Measurements from ENCODE around the gene DEAF1. TPM values are rescaled to one million over a fixed set of nuclear protein-coding genes. Genes with fewer than 3 reads are reported as not detected.

Gene DEAF1
- total and polyA plus RNA-seq, 3 experiments from 2014 or later = 36.3 to 54.6 (median 52.1) TPM

GRCh38 chr11:729492-730074, 34.6 kb upstream of the DEAF1 start:
- H3K9me3 Mint-ChIP-seq = no peaks in the 10 kb centered on the region
- no peaks in the 10 kb centered on the region for H3K36me3 Mint-ChIP-seq
- H3K36me3 ChIP-seq (ENCODE audit: insufficient read depth, low read length) = no peaks in the 10 kb centered on the region
- no peaks in the 10 kb centered on the region for H3K9me3 ChIP-seq (ENCODE audit: low read length)
- ChIA-PET POLR2A (no interaction called here), CTCF (interaction anchor here (2.7 kb wide), 1 partner anchor 9 kb away, joined by 9 read pairs; no protein-coding TSS in a partner anchor)
- H3K27me3 ChIP-seq (ENCODE audit: insufficient read depth, low read length, poor library complexity, severe bottlenecking) = no peaks in the 10 kb centered on the region
- H3K4me1 ChIP-seq (ENCODE audit: insufficient read depth, low read length) = peaks cover 16% of the 10 kb centered on the region
- no peak for DNase-seq
- H3K27me3 Mint-ChIP-seq = no peaks in the 10 kb centered on the region
- no peak overlapping the region for H3K27ac Mint-ChIP-seq
- H3K4me3 ChIP-seq (ENCODE audit: low read length) = no peak overlapping the region
- peak overlapping the region in 1 of 7 donors; percentile 37 for H3K4me3 Mint-ChIP-seq
- H3K27ac ChIP-seq (ENCODE audit: low read depth, low read length) = no peak overlapping the region
- peaks cover 0 to 10% (median 0%) of the 10 kb centered on the region in 3 donors for H3K4me1 Mint-ChIP-seq

- Histone ChIP-seq H3K4me1 (ENCODE audit: insufficient read depth, low read length) (peaks cover 16% of the 10 kb centered on the region), H3K27me3 (ENCODE audit: insufficient read depth, low read length, poor library complexity, severe bottlenecking) (no peaks in the 10 kb centered on the region), H3K4me3 (ENCODE audit: low read length) (no peak overlapping the region), H3K27ac (ENCODE audit: low read depth, low read length) (no peak overlapping the region), H3K9me3 (ENCODE audit: low read length) (no peaks in the 10 kb centered on the region), H3K36me3 (ENCODE audit: insufficient read depth, low read length) (no peaks in the 10 kb centered on the region)
- H3K36me3 Mint-ChIP-seq = no peaks in the 10 kb centered on the region
- peaks cover 0 to 10% (median 0%) of the 10 kb centered on the region in 3 donors for H3K4me1 Mint-ChIP-seq
- H3K27ac Mint-ChIP-seq = no peak overlapping the region
- CTCF ChIA-PET = interaction anchor here (1.5 to 2.7 kb wide), 3 partner anchors 9 to 62 kb away, joined by 4 to 9 read pairs (median 4); no protein-coding TSS in a partner anchor
- POLR2A ChIA-PET = no interaction called here
- no peaks in the 10 kb centered on the region for H3K27me3 Mint-ChIP-seq
- H3K9me3 Mint-ChIP-seq = no peaks in the 10 kb centered on the region
- no peak overlapping the region for H3K4me3 Mint-ChIP-seq
- DNase-seq = no peak
These were observed 34.0 kb upstream of the DEAF1 start for GRCh38 chr11:728901-729491.

GRCh38 chr11:727859-728748, 33.1 kb upstream of the DEAF1 start:
- POLR2A ChIA-PET = interaction anchor here (1.2 kb wide), 1 partner anchor 192 kb away, joined by 3 read pairs; no protein-coding TSS in a partner anchor
- Mint-ChIP-seq H3K9me3 (no peaks in the 10 kb centered on the region), H3K27me3 (peaks cover 1 to 3% of the 10 kb centered on the region in 2 donors), H3K4me1 (peaks cover 4 to 15% (median 5%) of the 10 kb centered on the region in 3 donors), H3K27ac (no peak overlapping the region), H3K4me3 (peak overlapping the region in 1 of 7 donors; percentile 32), H3K36me3 (no peaks in the 10 kb centered on the region)
- no peaks in the 10 kb centered on the region for H3K36me3 ChIP-seq (ENCODE audit: insufficient read depth, low read length)
- H3K27me3 ChIP-seq (ENCODE audit: insufficient read depth, low read length, poor library complexity, severe bottlenecking) = no peaks in the 10 kb centered on the region
- peaks cover 18% of the 10 kb centered on the region for H3K4me1 ChIP-seq (ENCODE audit: insufficient read depth, low read length)
- CTCF ChIA-PET = interaction anchor here (0.7 to 7.4 kb wide), 9 partner anchors 10 to 174 kb away, joined by 3 to 69 read pairs (median 4); partner anchors contain the start of genes DEAF1 and TMEM80
- peak overlapping the region; percentile 2 for H3K27ac ChIP-seq (ENCODE audit: low read depth, low read length)
- peak; percentile 75 to 85 (median 76) for DNase-seq
- no peaks in the 10 kb centered on the region for H3K9me3 ChIP-seq (ENCODE audit: low read length)
- no peak overlapping the region for H3K4me3 ChIP-seq (ENCODE audit: low read length)

- peak overlapping the region in 2 of 7 donors; percentile 34 to 72 for H3K4me3 Mint-ChIP-seq
- H3K27ac Mint-ChIP-seq = no peak overlapping the region
- Histone ChIP-seq H3K4me1 (ENCODE audit: insufficient read depth, low read length) (peaks cover 23% of the 10 kb centered on the region), H3K4me3 (ENCODE audit: low read length) (no peak overlapping the region), H3K9me3 (ENCODE audit: low read length) (no peaks in the 10 kb centered on the region), H3K27me3 (ENCODE audit: insufficient read depth, low read length, poor library complexity, severe bottlenecking) (peaks cover 3% of the 10 kb centered on the region), H3K36me3 (ENCODE audit: insufficient read depth, low read length) (no peaks in the 10 kb centered on the region), H3K27ac (ENCODE audit: low read depth, low read length) (peak overlapping the region; percentile 2)
- H3K9me3 Mint-ChIP-seq = no peaks in the 10 kb centered on the region
- POLR2A ChIA-PET = interaction anchor here (1.2 to 1.8 kb wide), 2 partner anchors 32 to 191 kb away, joined by 3 to 10 read pairs; partner anchors contain the start of genes DEAF1 and TMEM80
- H3K27me3 Mint-ChIP-seq = peaks cover 3 to 4% of the 10 kb centered on the region in 2 donors
- CTCF ChIA-PET = interaction anchor here (0.6 to 7.4 kb wide), 13 partner anchors 9 to 173 kb away, joined by 3 to 69 read pairs (median 4); partner anchors contain the start of genes DEAF1, LMNTD2, RASSF7 and TALDO1
- no peaks in the 10 kb centered on the region for H3K36me3 Mint-ChIP-seq
- DNase-seq = no peak
- peaks cover 5 to 17% (median 7%) of the 10 kb centered on the region in 3 donors for H3K4me1 Mint-ChIP-seq
These were observed 32.3 kb upstream of the DEAF1 start for GRCh38 chr11:727281-727701.

GRCh38 chr11:726278-727220, 31.5 kb upstream of the DEAF1 start:
- Histone ChIP-seq H3K4me1 (ENCODE audit: insufficient read depth, low read length) (peaks cover 30% of the 10 kb centered on the region), H3K36me3 (ENCODE audit: insufficient read depth, low read length) (no peaks in the 10 kb centered on the region), H3K4me3 (ENCODE audit: low read length) (peak overlapping the region; percentile 41), H3K27ac (ENCODE audit: low read depth, low read length) (no peak overlapping the region), H3K27me3 (ENCODE audit: insufficient read depth, low read length, poor library complexity, severe bottlenecking) (peaks cover 9% of the 10 kb centered on the region), H3K9me3 (ENCODE audit: low read length) (no peaks in the 10 kb centered on the region)
- H3K36me3 Mint-ChIP-seq = no peaks in the 10 kb centered on the region
- H3K9me3 Mint-ChIP-seq = no peaks in the 10 kb centered on the region
- peaks cover 5 to 24% (median 7%) of the 10 kb centered on the region in 3 donors for H3K4me1 Mint-ChIP-seq
- CTCF ChIA-PET = interaction anchor here (0.6 to 7.4 kb wide), 20 partner anchors 10 to 191 kb away, joined by 3 to 69 read pairs (median 4); partner anchors contain the start of genes DEAF1, HRAS, LMNTD2 and RASSF7
- peak overlapping the region; percentile 61 to 87 (median 69) for H3K4me3 Mint-ChIP-seq
- POLR2A ChIA-PET = interaction anchor here (0.5 to 2.9 kb wide), 17 partner anchors 21 to 194 kb away, joined by 3 to 13 read pairs (median 3); partner anchors contain the start of genes DEAF1, EPS8L2, IRF7 and PHRF1
- peak; percentile 33 to 73 (median 47) for DNase-seq
- peaks cover 6 to 8% of the 10 kb centered on the region in 2 donors for H3K27me3 Mint-ChIP-seq
- peak overlapping the region in 3 of 8 donors; percentile 43 to 55 (median 51) for H3K27ac Mint-ChIP-seq

- CTCF ChIA-PET = interaction anchor here (0.8 to 7.4 kb wide), 15 partner anchors 11 to 190 kb away, joined by 3 to 69 read pairs (median 4); partner anchors contain the start of genes DEAF1, HRAS, LMNTD2 and RASSF7
- H3K27ac Mint-ChIP-seq = peak overlapping the region in 1 of 8 donors; percentile 57
- H3K4me1 Mint-ChIP-seq = peaks cover 7 to 31% (median 7%) of the 10 kb centered on the region in 3 donors
- POLR2A ChIA-PET = interaction anchor here (0.5 to 2.9 kb wide), 16 partner anchors 20 to 193 kb away, joined by 3 to 13 read pairs (median 4); partner anchors contain the start of genes DEAF1, EPS8L2, IRF7 and PHRF1
- Histone ChIP-seq H3K36me3 (ENCODE audit: insufficient read depth, low read length) (no peaks in the 10 kb centered on the region), H3K4me3 (ENCODE audit: low read length) (no peak overlapping the region), H3K27ac (ENCODE audit: low read depth, low read length) (no peak overlapping the region), H3K27me3 (ENCODE audit: insufficient read depth, low read length, poor library complexity, severe bottlenecking) (peaks cover 14% of the 10 kb centered on the region), H3K9me3 (ENCODE audit: low read length) (no peaks in the 10 kb centered on the region), H3K4me1 (ENCODE audit: insufficient read depth, low read length) (peaks cover 37% of the 10 kb centered on the region)
- no peaks in the 10 kb centered on the region for H3K36me3 Mint-ChIP-seq
- no peaks in the 10 kb centered on the region for H3K9me3 Mint-ChIP-seq
- peak overlapping the region; percentile 62 to 87 (median 70) for H3K4me3 Mint-ChIP-seq
- H3K27me3 Mint-ChIP-seq = peaks cover 7 to 11% of the 10 kb centered on the region in 2 donors
- DNase-seq = no peak
These were observed 30.7 kb upstream of the DEAF1 start for GRCh38 chr11:725624-726202.
